MM.1S (cell line): ENCODE measurements around the gene GNAS-AS1.

Source experiments
- DNase-seq: peaks from one replicate; pipeline ENCODE4 v3.0.0-alpha.2; 2015
- H2AFZ ChIP-seq: fragments of 300-600 bp; sonication (generic); 2 replicates; pipeline ENCODE4 v1.6.0; 2016; ENCODE audit warnings: antibody characterized with exemption, low read length
- H3F3A ChIP-seq: fragments of 300-600 bp; sonication (generic); 2 replicates; pipeline ENCODE4 v1.6.1; 2016; ENCODE audit warnings: mild to moderate bottlenecking, antibody characterized with exemption, low read length, moderate library complexity, mixed read lengths; ENCODE audit not compliant: insufficient read depth
- H3K27ac ChIP-seq: fragments of 300-600 bp; sonication (generic); 2 replicates; pipeline ENCODE4 v1.5.1; 2016; ENCODE audit warnings: mild to moderate bottlenecking, low read length
- H3K27me3 ChIP-seq: fragments of 300-600 bp; sonication (generic); replicated peaks from 2 replicates; pipeline ENCODE4 v1.6.0; 2016; ENCODE audit warnings: low read length; ENCODE audit not compliant: insufficient read depth
- H3K36me3 ChIP-seq: fragments of 300-600 bp; sonication (generic); replicated peaks from 2 replicates; pipeline ENCODE4 v1.6.1; 2016; ENCODE audit warnings: mild to moderate bottlenecking, low read length, mixed read lengths; ENCODE audit not compliant: insufficient read depth
- H3K4me1 ChIP-seq: fragments of 300-600 bp; sonication (generic); 2 replicates; pipeline ENCODE4 v1.6.1; 2016; ENCODE audit warnings: low read length, mixed read lengths
- H3K4me2 ChIP-seq: fragments of 300-600 bp; sonication (generic); 2 replicates; pipeline ENCODE4 v1.6.0; 2016; ENCODE audit warnings: low read depth, low read length
- H3K4me3 ChIP-seq: fragments of 300-600 bp; sonication (generic); 2 replicates; pipeline ENCODE4 v1.5.1; 2016; ENCODE audit warnings: low read length, mixed read lengths
- H3K79me2 ChIP-seq: fragments of 300-600 bp; sonication (generic); 2 replicates; pipeline ENCODE4 v1.6.1; 2016; ENCODE audit warnings: mixed run types, low read length, mixed read lengths
- H3K9ac ChIP-seq: fragments of 300-600 bp; sonication (generic); 2 replicates; pipeline ENCODE4 v1.6.1; 2016; ENCODE audit warnings: low read length, mixed read lengths
- H3K9me2 ChIP-seq: fragments of 300-600 bp; sonication (generic); replicated peaks from 2 replicates; pipeline ENCODE4 v1.6.1; 2016; ENCODE audit warnings: mild to moderate bottlenecking, low read length, mixed read lengths; ENCODE audit not compliant: insufficient read depth
- H3K9me3 ChIP-seq: fragments of 300-600 bp; sonication (generic); replicated peaks from 2 replicates; pipeline ENCODE4 v1.6.1; 2016; ENCODE audit warnings: mild to moderate bottlenecking, low read length, mixed read lengths; ENCODE audit not compliant: insufficient read depth
- H4K20me1 ChIP-seq: fragments of 300-600 bp; sonication (generic); 2 replicates; pipeline ENCODE4 v1.6.1; 2016; ENCODE audit warnings: mild to moderate bottlenecking, low read length, moderate library complexity, mixed read lengths; ENCODE audit not compliant: insufficient read depth
- CTCF ChIP-seq: fragments of 300-600 bp; sonication (generic); IDR thresholded peaks from 2 replicates; pipeline ENCODE4 v1.5.1; 2016; ENCODE audit warnings: antibody characterized with exemption, low read length, mixed read lengths
- EZH2 ChIP-seq: fragments of 300-600 bp; sonication (generic); optimal IDR thresholded peaks from 2 replicates; pipeline ENCODE3; 2017; ENCODE audit warnings: low read depth, mild to moderate bottlenecking, antibody characterized with exemption, low read length, mixed read lengths
- EZH2phosphoT487 ChIP-seq: fragments of 300-600 bp; sonication (generic); IDR thresholded peaks from 2 replicates; pipeline ENCODE4 v1.6.1; 2018; ENCODE audit warnings: antibody characterized with exemption, low read length

GNAS-AS1 gene

GRCh38 chr20:58876437-58876836 lies 25.7 kb upstream of the GNAS-AS1 start:
- no peak for DNase-seq
- no peaks in the 10 kb centered on the region for H3K27me3 ChIP-seq
- H3K9ac ChIP-seq, result no peak overlapping the region
- no peaks in the 10 kb centered on the region for H3K4me1 ChIP-seq
- no peaks in the 10 kb centered on the region for H3K36me3 ChIP-seq
- H3K4me3 ChIP-seq, result no peak overlapping the region
- H3K27ac ChIP-seq, result no peak overlapping the region
- H3K4me2 ChIP-seq, result no peak overlapping the region
- H3F3A ChIP-seq, result no peaks in the 10 kb centered on the region
- no peaks in the 10 kb centered on the region for H4K20me1 ChIP-seq
- no peak overlapping the region for H2AFZ ChIP-seq
- TF ChIP-seq EZH2, result no peak
- no peak for TF ChIP-seq CTCF
- no peak for TF ChIP-seq EZH2phosphoT487
- H3K9me2 ChIP-seq, result no peaks in the 10 kb centered on the region
- no peaks in the 10 kb centered on the region for H3K9me3 ChIP-seq
- H3K79me2 ChIP-seq, result no peaks in the 10 kb centered on the region

GRCh38 chr20:58875541-58876134 lies 24.9 kb upstream of the GNAS-AS1 start:
- H3K4me3 ChIP-seq, result no peak overlapping the region
- no peaks in the 10 kb centered on the region for H3K9me2 ChIP-seq
- H3K9me3 ChIP-seq, result no peaks in the 10 kb centered on the region
- no peaks in the 10 kb centered on the region for H3K4me1 ChIP-seq
- H3K27me3 ChIP-seq, result no peaks in the 10 kb centered on the region
- no peaks in the 10 kb centered on the region for H3K36me3 ChIP-seq
- no peak overlapping the region for H3K9ac ChIP-seq
- no peaks in the 10 kb centered on the region for H3F3A ChIP-seq
- no peaks in the 10 kb centered on the region for H3K79me2 ChIP-seq
- TF ChIP-seq EZH2 (no peak), CTCF (no peak), EZH2phosphoT487 (no peak)
- no peak for DNase-seq
- H2AFZ ChIP-seq, result no peak overlapping the region
- no peak overlapping the region for H3K27ac ChIP-seq
- H4K20me1 ChIP-seq, result no peaks in the 10 kb centered on the region
- no peak overlapping the region for H3K4me2 ChIP-seq

- Histone ChIP-seq H3K27me3 (no peaks in the 10 kb centered on the region), H3K27ac (no peak overlapping the region), H3K9me3 (no peaks in the 10 kb centered on the region), H4K20me1 (no peaks in the 10 kb centered on the region), H3K9ac (no peak overlapping the region), H3K4me3 (no peak overlapping the region), H3K36me3 (no peaks in the 10 kb centered on the region), H3K4me2 (no peak overlapping the region), H2AFZ (no peak overlapping the region), H3F3A (no peaks in the 10 kb centered on the region), H3K9me2 (no peaks in the 10 kb centered on the region), H3K79me2 (no peaks in the 10 kb centered on the region), H3K4me1 (no peaks in the 10 kb centered on the region)
- TF ChIP-seq EZH2, result no peak
- no peak for DNase-seq
Measured at GRCh38 chr20:58875111-58875510, 24.4 kb upstream of the GNAS-AS1 start.

- H3K4me2 ChIP-seq, result no peak overlapping the region
- H3F3A ChIP-seq, result no peaks in the 10 kb centered on the region
- no peak for DNase-seq
- H3K36me3 ChIP-seq, result no peaks in the 10 kb centered on the region
- H3K9me2 ChIP-seq, result no peaks in the 10 kb centered on the region
- no peak overlapping the region for H3K4me3 ChIP-seq
- H3K4me1 ChIP-seq, result no peaks in the 10 kb centered on the region
- H3K27ac ChIP-seq, result no peak overlapping the region
- H2AFZ ChIP-seq, result no peak overlapping the region
- no peaks in the 10 kb centered on the region for H3K27me3 ChIP-seq
- H3K9me3 ChIP-seq, result no peaks in the 10 kb centered on the region
- no peak for TF ChIP-seq EZH2phosphoT487
- TF ChIP-seq CTCF, result no peak
- TF ChIP-seq EZH2, result no peak
- no peak overlapping the region for H3K9ac ChIP-seq
- no peaks in the 10 kb centered on the region for H3K79me2 ChIP-seq
- H4K20me1 ChIP-seq, result no peaks in the 10 kb centered on the region
Measured at GRCh38 chr20:58874469-58874868, 23.8 kb upstream of the GNAS-AS1 start.
